HuH-7 (cell line): ENCODE data around the gene DOK1.
A peak's percentile ranks its signal among the peaks of the same experiment; 100 is the strongest.

Experiments used
- DNase-seq: peaks from one replicate; pipeline ENCODE4 v3.0.0; 2011; ENCODE audit warnings: low spot score

Gene DOK1

GRCh38 chr2:74569686-74570085 lies 15.2 kb downstream of the DOK1 start:
- no peak for DNase-seq

GRCh38 chr2:74571058-74571457 lies 16.5 kb downstream of the DOK1 start:
- no peak for DNase-seq

GRCh38 chr2:74572178-74572925 lies 17.8 kb downstream of the DOK1 start:
- no peak for DNase-seq

GRCh38 chr2:74573747-74574562 lies 19.4 kb downstream of the DOK1 start:
- DNase-seq, result no peak

GRCh38 chr2:74575320-74575719 lies 20.8 kb downstream of the DOK1 start:
- no peak for DNase-seq

GRCh38 chr2:74576211-74576862 lies 21.8 kb downstream of the DOK1 start:
- DNase-seq, result no peak

GRCh38 chr2:74576863-74577229 lies 22.3 kb downstream of the DOK1 start:
- no peak for DNase-seq

- DNase-seq, result no peak
These were observed 22.9 kb downstream of the DOK1 start for GRCh38 chr2:74577448-74577847.

- no peak for DNase-seq
These were observed 23.9 kb downstream of the DOK1 start for GRCh38 chr2:74578408-74578807.

GRCh38 chr2:74581463-74581862 lies 26.9 kb downstream of the DOK1 start:
- DNase-seq, result no peak

GRCh38 chr2:74582184-74582583 lies 27.7 kb downstream of the DOK1 start:
- DNase-seq, result no peak

- DNase-seq, result no peak
These were observed 29.0 kb downstream of the DOK1 start for GRCh38 chr2:74583504-74583903.

GRCh38 chr2:74584088-74584645 lies 29.6 kb downstream of the DOK1 start:
- DNase-seq, result no peak

GRCh38 chr2:74585406-74586185 lies 31.1 kb downstream of the DOK1 start:
- no peak for DNase-seq

- peak; percentile 51 for DNase-seq
These were observed 33.3 kb downstream of the DOK1 start for GRCh38 chr2:74587664-74588277.

GRCh38 chr2:74588664-74589063 lies 34.1 kb downstream of the DOK1 start:
- no peak for DNase-seq

GRCh38 chr2:74593826-74594772 lies 39.6 kb downstream of the DOK1 start:
- DNase-seq, result no peak

- DNase-seq, result no peak
These were observed 42.1 kb downstream of the DOK1 start for GRCh38 chr2:74596584-74596983.

GRCh38 chr2:74597410-74597809 lies 42.9 kb downstream of the DOK1 start:
- DNase-seq, result no peak

- DNase-seq, result no peak
These were observed 45.2 kb downstream of the DOK1 start for GRCh38 chr2:74599676-74600075.
